Smooth muscle cell (in vitro differentiated cells): Measurements from ENCODE around the gene VWA2. TPM values are rescaled to one million over a fixed set of nuclear protein-coding genes. Genes with fewer than 3 reads are reported as not detected.

Source experiments
- DNase-seq: peaks from one replicate; lab custom pipeline; 2025; ENCODE audit not compliant: unreplicated experiment; lab: John Stamatoyannopoulos, UW
- H2AFZ ChIP-seq: fragments of 200-600 bp; sonication (generic); 2 replicates; pipeline ENCODE4 v1.6.0; 2016; ENCODE audit warnings: antibody characterized with exemption, low read depth, mild to moderate bottlenecking
- H3F3A ChIP-seq: fragments of 200-600 bp; sonication (generic); 2 replicates; pipeline ENCODE4 v1.6.0; 2017; ENCODE audit warnings: antibody characterized with exemption, low read depth
- H3K27ac ChIP-seq: fragments of 200-600 bp; sonication (generic); 2 replicates; pipeline ENCODE4 v1.5.1; 2016; ENCODE audit warnings: low read depth, mild to moderate bottlenecking
- H3K27me3 ChIP-seq: fragments of 200-600 bp; sonication (generic); 2 replicates; pipeline ENCODE4 v1.6.1; 2016; ENCODE audit warnings: low read depth, mild to moderate bottlenecking
- H3K36me3 ChIP-seq: fragments of 200-600 bp; sonication (generic); 2 replicates; pipeline ENCODE4 v1.5.1; 2016; ENCODE audit warnings: low read depth
- H3K4me1 ChIP-seq: fragments of 200-600 bp; sonication (generic); 2 replicates; pipeline ENCODE4 v1.5.1; 2016; ENCODE audit warnings: low read depth
- H3K4me2 ChIP-seq: fragments of 200-600 bp; sonication (generic); 2 replicates; pipeline ENCODE4 v1.6.0; 2016; ENCODE audit warnings: mild to moderate bottlenecking
- H3K4me3 ChIP-seq: fragments of 200-600 bp; sonication (generic); 2 replicates; pipeline ENCODE4 v1.5.1; 2016; ENCODE audit warnings: mild to moderate bottlenecking
- H3K79me2 ChIP-seq: fragments of 200-600 bp; sonication (generic); 2 replicates; pipeline ENCODE4 v1.6.0; 2016; ENCODE audit warnings: low read depth, mild to moderate bottlenecking
- H3K9ac ChIP-seq: fragments of 200-600 bp; sonication (generic); 2 replicates; pipeline ENCODE4 v1.6.0; 2016; ENCODE audit warnings: low read depth
- H3K9me3 ChIP-seq: fragments of 200-600 bp; sonication (generic); replicated peaks from 2 replicates; pipeline ENCODE4 v1.5.1; 2016; ENCODE audit warnings: low read depth
- H4K20me1 ChIP-seq: fragments of 200-600 bp; sonication (generic); 2 replicates; pipeline ENCODE4 v1.6.0; 2016; ENCODE audit warnings: low read depth
- CTCF ChIP-seq: fragments of 200-600 bp; sonication (generic); IDR thresholded peaks from 2 replicates; pipeline ENCODE4 v1.5.1; 2017; ENCODE audit warnings: borderline replicate concordance, mild to moderate bottlenecking, antibody characterized with exemption; ENCODE audit not compliant: insufficient read depth, poor library complexity, severe bottlenecking
- WGBS: methylation state at CpG from one replicate; pipeline ENCODE4 v1.1.7; 2016; ENCODE audit warnings: low lambda C conversion rate; 5-methylcytosine and 5-hydroxymethylcytosine counted together
- polyA plus RNA-seq: library from polyadenylated mRNA; unstranded; fragments of >200 nt; fragmentation: Nextera tagmentation; extraction: Ambion mirVana; gene quantifications from 2 replicates; pipeline ENCODE4 v1.2.1, GENCODE V29; 2016
- total RNA-seq: library from RNA; depleted of rRNA; stranded (reverse); fragments of >200 nt; gene quantifications from 2 replicates; pipeline ENCODE4 v1.2.3, GENCODE V29; 2014

Gene VWA2
- total and polyA plus RNA-seq, 2 experiments from 2014 or later, result 0.06 to 0.36 TPM

GRCh38 chr10:114306116-114306973 is 67.3 kb downstream of the VWA2 start:
- DNase-seq, result peak; percentile 9
- H3K27ac ChIP-seq, result peak overlapping the region; percentile 65
- no peaks in the 10 kb centered on the region for H3K79me2 ChIP-seq
- no peaks in the 10 kb centered on the region for H3K4me1 ChIP-seq
- H3K4me3 ChIP-seq, result no peak overlapping the region
- no peaks in the 10 kb centered on the region for H4K20me1 ChIP-seq
- 1% methylated on average over 5 of the region's 19 CpGs for WGBS
- H3K27me3 ChIP-seq, result no peaks in the 10 kb centered on the region
- H3K9me3 ChIP-seq, result no peaks in the 10 kb centered on the region
- H3K9ac ChIP-seq, result no peak overlapping the region
- no peak for TF ChIP-seq CTCF
- no peaks in the 10 kb centered on the region for H3F3A ChIP-seq
- peak overlapping the region; percentile 52 for H3K4me2 ChIP-seq
- no peaks in the 10 kb centered on the region for H3K36me3 ChIP-seq
- no peak overlapping the region for H2AFZ ChIP-seq

- no peak for DNase-seq
- Histone ChIP-seq H3K4me3 (no peak overlapping the region), H4K20me1 (no peaks in the 10 kb centered on the region), H3K36me3 (no peaks in the 10 kb centered on the region), H3K9me3 (no peaks in the 10 kb centered on the region), H3K9ac (no peak overlapping the region), H3K27me3 (no peaks in the 10 kb centered on the region), H3K79me2 (no peaks in the 10 kb centered on the region), H2AFZ (no peak overlapping the region), H3K4me1 (no peaks in the 10 kb centered on the region), H3F3A (no peaks in the 10 kb centered on the region), H3K27ac (peak overlapping the region; percentile 65), H3K4me2 (no peak overlapping the region)
- no peak for TF ChIP-seq CTCF
- WGBS, result 85% methylated on average over 10 of the region's 10 CpGs
Measured at GRCh38 chr10:114307731-114308130, 68.7 kb downstream of the VWA2 start.

- Histone ChIP-seq H3K4me1 (no peaks in the 10 kb centered on the region), H3K9ac (no peak overlapping the region), H3K27ac (peak overlapping the region; percentile 40), H3K79me2 (no peaks in the 10 kb centered on the region), H3F3A (no peaks in the 10 kb centered on the region), H3K4me3 (no peak overlapping the region), H4K20me1 (no peaks in the 10 kb centered on the region), H3K4me2 (peak overlapping the region; percentile 16), H3K36me3 (no peaks in the 10 kb centered on the region), H3K27me3 (no peaks in the 10 kb centered on the region), H2AFZ (no peak overlapping the region), H3K9me3 (no peaks in the 10 kb centered on the region)
- no peak for TF ChIP-seq CTCF
- WGBS, result 88% methylated on average over 9 of the region's 9 CpGs
- DNase-seq, result no peak
Measured at GRCh38 chr10:114308531-114309363, 69.7 kb downstream of the VWA2 start.
